A549 (cell line): ENCODE results near the gene HMMR.

Experiments used
- HDAC2 ChIP-seq: fragments of 200-600 bp; sonication (generic); IDR thresholded peaks from 2 replicates; pipeline ENCODE4 v1.6.1; 2016
- HOXB13 ChIP-seq: fragments of 250-450 bp; sonication (Bioruptor Pico); IDR thresholded peaks from 2 replicates; pipeline ENCODE4 v1.5.0; 2020; ENCODE audit warnings: low read depth, mild to moderate bottlenecking, moderate library complexity
- MAFK ChIP-seq: fragments of 450-650 bp; IDR thresholded peaks from 2 replicates; pipeline ENCODE4 v1.6.1; 2014; ENCODE audit not compliant: partially characterized antibody
- RAD21 ChIP-seq, 2 experiments: fragments of >200 bp in 1 of 2; sonication (Bioruptor Twin) in 1 of 2; formaldehyde crosslinking in 1 of 2; IDR thresholded peaks in 1 of 2; conservative IDR thresholded peaks in 1 of 2; 2 replicates in 1 of 2; 3 replicates in 1 of 2; pipeline ENCODE4 v1.6.1; 2012 to 2018; ENCODE audit warnings: inconsistent platforms in 1 of 2
- TF ChIP-seq, protein P1 (sequence below): fragments of >200 bp; sonication (Bioruptor Twin); formaldehyde crosslinking; IDR thresholded peaks from 3 replicates; pipeline ENCODE4 v1.5.1; 2016
- TF ChIP-seq, protein P2 (sequence below): fragments of 250-450 bp; sonication (Bioruptor Pico); IDR thresholded peaks from 2 replicates; pipeline ENCODE4 v1.5.0; 2021; ENCODE audit warnings: mild to moderate bottlenecking, moderate library complexity, borderline replicate concordance
- TF ChIP-seq, protein P3 (sequence below): fragments of 200-600 bp; sonication (generic); IDR thresholded peaks from 2 replicates; pipeline ENCODE4 v1.6.1; 2016; ENCODE audit warnings: antibody characterized with exemption, mild to moderate bottlenecking, moderate library complexity

DNA sequence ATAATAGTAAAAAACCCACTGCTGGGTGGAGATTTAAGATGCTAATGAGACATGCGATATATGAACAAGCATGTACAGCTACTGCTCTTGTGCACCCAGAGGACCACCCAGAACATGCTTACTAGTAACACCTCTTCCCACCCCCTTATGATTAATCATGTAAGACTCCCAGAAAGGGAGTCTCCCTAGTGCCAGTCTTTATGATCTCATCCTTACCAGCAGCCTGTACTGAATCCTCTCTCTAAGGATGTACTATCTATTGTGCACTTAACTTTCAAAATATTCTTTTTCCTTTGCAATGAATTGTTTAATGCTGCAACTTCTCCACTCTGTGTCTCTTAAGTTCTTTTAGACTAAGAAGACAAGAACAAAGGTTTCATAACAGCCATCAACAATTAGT lies 35.9 kb downstream of the HMMR start:
- TF ChIP-seq, protein P1, sequence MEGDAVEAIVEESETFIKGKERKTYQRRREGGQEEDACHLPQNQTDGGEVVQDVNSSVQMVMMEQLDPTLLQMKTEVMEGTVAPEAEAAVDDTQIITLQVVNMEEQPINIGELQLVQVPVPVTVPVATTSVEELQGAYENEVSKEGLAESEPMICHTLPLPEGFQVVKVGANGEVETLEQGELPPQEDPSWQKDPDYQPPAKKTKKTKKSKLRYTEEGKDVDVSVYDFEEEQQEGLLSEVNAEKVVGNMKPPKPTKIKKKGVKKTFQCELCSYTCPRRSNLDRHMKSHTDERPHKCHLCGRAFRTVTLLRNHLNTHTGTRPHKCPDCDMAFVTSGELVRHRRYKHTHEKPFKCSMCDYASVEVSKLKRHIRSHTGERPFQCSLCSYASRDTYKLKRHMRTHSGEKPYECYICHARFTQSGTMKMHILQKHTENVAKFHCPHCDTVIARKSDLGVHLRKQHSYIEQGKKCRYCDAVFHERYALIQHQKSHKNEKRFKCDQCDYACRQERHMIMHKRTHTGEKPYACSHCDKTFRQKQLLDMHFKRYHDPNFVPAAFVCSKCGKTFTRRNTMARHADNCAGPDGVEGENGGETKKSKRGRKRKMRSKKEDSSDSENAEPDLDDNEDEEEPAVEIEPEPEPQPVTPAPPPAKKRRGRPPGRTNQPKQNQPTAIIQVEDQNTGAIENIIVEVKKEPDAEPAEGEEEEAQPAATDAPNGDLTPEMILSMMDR: no peak
- TF ChIP-seq, protein P2, sequence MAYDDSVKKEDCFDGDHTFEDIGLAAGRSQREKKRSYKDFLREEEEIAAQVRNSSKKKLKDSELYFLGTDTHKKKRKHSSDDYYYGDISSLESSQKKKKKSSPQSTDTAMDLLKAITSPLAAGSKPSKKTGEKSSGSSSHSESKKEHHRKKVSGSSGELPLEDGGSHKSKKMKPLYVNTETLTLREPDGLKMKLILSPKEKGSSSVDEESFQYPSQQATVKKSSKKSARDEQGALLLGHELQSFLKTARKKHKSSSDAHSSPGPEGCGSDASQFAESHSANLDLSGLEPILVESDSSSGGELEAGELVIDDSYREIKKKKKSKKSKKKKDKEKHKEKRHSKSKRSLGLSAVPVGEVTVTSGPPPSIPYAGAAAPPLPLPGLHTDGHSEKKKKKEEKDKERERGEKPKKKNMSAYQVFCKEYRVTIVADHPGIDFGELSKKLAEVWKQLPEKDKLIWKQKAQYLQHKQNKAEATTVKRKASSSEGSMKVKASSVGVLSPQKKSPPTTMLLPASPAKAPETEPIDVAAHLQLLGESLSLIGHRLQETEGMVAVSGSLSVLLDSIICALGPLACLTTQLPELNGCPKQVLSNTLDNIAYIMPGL (CRISPR knock-in tag): no peak
- TF ChIP-seq, protein P3, sequence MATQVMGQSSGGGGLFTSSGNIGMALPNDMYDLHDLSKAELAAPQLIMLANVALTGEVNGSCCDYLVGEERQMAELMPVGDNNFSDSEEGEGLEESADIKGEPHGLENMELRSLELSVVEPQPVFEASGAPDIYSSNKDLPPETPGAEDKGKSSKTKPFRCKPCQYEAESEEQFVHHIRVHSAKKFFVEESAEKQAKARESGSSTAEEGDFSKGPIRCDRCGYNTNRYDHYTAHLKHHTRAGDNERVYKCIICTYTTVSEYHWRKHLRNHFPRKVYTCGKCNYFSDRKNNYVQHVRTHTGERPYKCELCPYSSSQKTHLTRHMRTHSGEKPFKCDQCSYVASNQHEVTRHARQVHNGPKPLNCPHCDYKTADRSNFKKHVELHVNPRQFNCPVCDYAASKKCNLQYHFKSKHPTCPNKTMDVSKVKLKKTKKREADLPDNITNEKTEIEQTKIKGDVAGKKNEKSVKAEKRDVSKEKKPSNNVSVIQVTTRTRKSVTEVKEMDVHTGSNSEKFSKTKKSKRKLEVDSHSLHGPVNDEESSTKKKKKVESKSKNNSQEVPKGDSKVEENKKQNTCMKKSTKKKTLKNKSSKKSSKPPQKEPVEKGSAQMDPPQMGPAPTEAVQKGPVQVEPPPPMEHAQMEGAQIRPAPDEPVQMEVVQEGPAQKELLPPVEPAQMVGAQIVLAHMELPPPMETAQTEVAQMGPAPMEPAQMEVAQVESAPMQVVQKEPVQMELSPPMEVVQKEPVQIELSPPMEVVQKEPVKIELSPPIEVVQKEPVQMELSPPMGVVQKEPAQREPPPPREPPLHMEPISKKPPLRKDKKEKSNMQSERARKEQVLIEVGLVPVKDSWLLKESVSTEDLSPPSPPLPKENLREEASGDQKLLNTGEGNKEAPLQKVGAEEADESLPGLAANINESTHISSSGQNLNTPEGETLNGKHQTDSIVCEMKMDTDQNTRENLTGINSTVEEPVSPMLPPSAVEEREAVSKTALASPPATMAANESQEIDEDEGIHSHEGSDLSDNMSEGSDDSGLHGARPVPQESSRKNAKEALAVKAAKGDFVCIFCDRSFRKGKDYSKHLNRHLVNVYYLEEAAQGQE: no peak
- no peak for TF ChIP-seq RAD21 (conservative IDR thresholded peaks at IDR 0.05 in 1 of 2, IDR thresholded peaks at IDR 0.05 in 1 of 2)
- no peak for TF ChIP-seq HDAC2
- TF ChIP-seq MAFK: no peak
- no peak for TF ChIP-seq HOXB13 (CRISPR knock-in tag)
